ENCODE data around the gene FXR1. TPM values are rescaled to one million over a fixed set of nuclear protein-coding genes. Genes with fewer than 3 reads are reported as not detected.
"Not testable (repeated sequence)": the region's sequence is repeated elsewhere in the genome, so short reads cannot be mapped to it uniquely, and the experiment has no call there.

The FXR1 gene
- total RNA-seq, result 100 to 1,000 TPM in 1 of 4 donors, 10 to 100 TPM in 3; 77.1 to 133 (median 95.8) TPM

- Histone ChIP-seq H3K4me3 (peak within 1 kb of the TSS; percentile 68 to 98 (median 76)), H3K27ac (peak within 1 kb of the TSS; percentile 81 to 97 (median 92)), H3K4me1 (peaks cover 0 to 49% (median 20%) of the 10 kb centered on the region in 4 donors), H3K9me3 (no peaks in the 10 kb centered on the region), H3K36me3 (peaks cover 0 to 10% (median 0%) of the 10 kb centered on the region in 3 donors), H3K27me3 (no peaks in the 10 kb centered on the region)
- 0% methylated on average over 55 to 61 of the region's 68 CpGs for WGBS, 2 donors
- TF ChIP-seq EP300 (IDR thresholded peaks at IDR 0.05), result peak in 1 of 2 donors; percentile 98
- TF ChIP-seq POLR2A (IDR thresholded peaks at IDR 0.05), result peak; percentile 42 to 93
- TF ChIP-seq CTCF (IDR thresholded peaks at IDR 0.05), result peak; percentile 79 to 98 (median 86)
- DNase-seq (ENCODE audit: low spot score in 2 of 2), result peak; percentile 74 to 91
Observed at GRCh38 chr3:180912304-180913296, at the start of gene FXR1. FXR1 (plus strand) TSS chr3:180912670; CDS start chr3:180912686, 16 bp downstream.

- Histone ChIP-seq H3K4me1 (peaks cover 0 to 20% (median 0%) of the 10 kb centered on the region in 4 donors), H3K4me3 (peak overlapping the region in 3 of 4 donors; percentile 25 to 52 (median 29)), H3K27ac (peak overlapping the region in 1 of 4 donors; percentile 70), H3K36me3 (no peaks in the 10 kb centered on the region), H3K27me3 (no peaks in the 10 kb centered on the region), H3K9me3 (peaks cover 0 to 25% (median 0%) of the 10 kb centered on the region in 4 donors)
- TF ChIP-seq POLR2A (IDR thresholded peaks at IDR 0.05) (no peak), CTCF (IDR thresholded peaks at IDR 0.05) (no peak), EP300 (IDR thresholded peaks at IDR 0.05) (no peak)
- 16 to 30% methylated on average over 28 of the region's 28 CpGs for WGBS, 2 donors
- peak in 1 of 2 donors; percentile 30 for DNase-seq (ENCODE audit: low spot score in 2 of 2)
Observed at GRCh38 chr3:180870008-180870699, 42.3 kb upstream of the FXR1 start.

GRCh38 chr3:180871901-180872300, 40.6 kb upstream of the FXR1 start:
- no peak for TF ChIP-seq CTCF (IDR thresholded peaks at IDR 0.05)
- TF ChIP-seq EP300 (IDR thresholded peaks at IDR 0.05), result no peak
- no peak for TF ChIP-seq POLR2A (IDR thresholded peaks at IDR 0.05)
- no peak overlapping the region for H3K4me3 ChIP-seq
- peaks cover 0 to 19% (median 0%) of the 10 kb centered on the region in 4 donors for H3K9me3 ChIP-seq
- no peak overlapping the region for H3K27ac ChIP-seq
- H3K27me3 ChIP-seq, result no peaks in the 10 kb centered on the region
- H3K36me3 ChIP-seq, result no peaks in the 10 kb centered on the region
- DNase-seq (ENCODE audit: low spot score in 2 of 2), result no peak
- 48 to 57% methylated on average over 3 of the region's 3 CpGs for WGBS, 2 donors
- H3K4me1 ChIP-seq, result peaks cover 0 to 20% (median 0%) of the 10 kb centered on the region in 4 donors

- H3K36me3 ChIP-seq; H3K27ac ChIP-seq; DNase-seq (ENCODE audit: low spot score in 2 of 2); H3K27me3 ChIP-seq; H3K4me3 ChIP-seq: not testable (repeated sequence)
- WGBS, 2 donors, result 80 to 90% methylated on average over 9 of the region's 9 CpGs
- Histone ChIP-seq H3K4me1 (peaks cover 0 to 20% (median 0%) of the 10 kb centered on the region in 4 donors), H3K9me3 (peaks cover 0 to 13% (median 0%) of the 10 kb centered on the region in 4 donors)
Observed at GRCh38 chr3:180872430-180872829, 40.0 kb upstream of the FXR1 start.

- H3K4me3 ChIP-seq, result no peak overlapping the region
- TF ChIP-seq POLR2A (IDR thresholded peaks at IDR 0.05) (no peak), CTCF (IDR thresholded peaks at IDR 0.05) (no peak), EP300 (IDR thresholded peaks at IDR 0.05) (no peak)
- peaks cover 0 to 10% (median 0%) of the 10 kb centered on the region in 4 donors for H3K4me1 ChIP-seq
- H3K27me3 ChIP-seq, result no peaks in the 10 kb centered on the region
- H3K27ac ChIP-seq, result no peak overlapping the region
- no peak for DNase-seq (ENCODE audit: low spot score in 2 of 2)
- 49 to 54% methylated on average over 2 of the region's 2 CpGs for WGBS, 2 donors
- H3K36me3 ChIP-seq, result no peaks in the 10 kb centered on the region
- no peaks in the 10 kb centered on the region for H3K9me3 ChIP-seq
Observed at GRCh38 chr3:180875124-180875698, 37.3 kb upstream of the FXR1 start.
